ENCODE results near the gene ARF3. TPM values are rescaled to one million over a fixed set of nuclear protein-coding genes. Genes with fewer than 3 reads are reported as not detected.

Gene ARF3
- total RNA-seq, 6 experiments from 2014 or later, result 186 to 213 (median 203) TPM

GRCh38 chr12:48977290-48978281 is 20.3 kb upstream of the ARF3 start:
- DNase-seq, result peak; percentile 74

GRCh38 chr12:48973941-48974673 is 16.8 kb upstream of the ARF3 start:
- DNase-seq, result peak; percentile 33
- no peak overlapping the region for H3K4me3 Mint-ChIP-seq
- peaks cover 36% of the 10 kb centered on the region for H3K27me3 Mint-ChIP-seq (ENCODE audit: insufficient read depth)
- no peak overlapping the region for H3K27ac Mint-ChIP-seq
- no peaks in the 10 kb centered on the region for H3K9me3 Mint-ChIP-seq
- H3K4me1 Mint-ChIP-seq (ENCODE audit: low read depth), result peaks cover 65% of the 10 kb centered on the region
- no peaks in the 10 kb centered on the region for H3K36me3 Mint-ChIP-seq (ENCODE audit: low read depth)
- peak; percentile 80 for TF ChIP-seq CTCF (IDR thresholded peaks at IDR 0.05)

More at GRCh38 chr12:48977290-48978281, 20.3 kb upstream of the ARF3 start:
- no peaks in the 10 kb centered on the region for H3K9me3 Mint-ChIP-seq
- no peak overlapping the region; the same call in 1 of the 2 replicates for H3K4me3 Mint-ChIP-seq
- TF ChIP-seq CTCF (IDR thresholded peaks at IDR 0.05), result peak; percentile 88
- peaks cover 58% of the 10 kb centered on the region for H3K4me1 Mint-ChIP-seq (ENCODE audit: low read depth)
- peaks cover 52% of the 10 kb centered on the region for H3K27me3 Mint-ChIP-seq (ENCODE audit: insufficient read depth)
- H3K27ac Mint-ChIP-seq, result peak overlapping the region; percentile 44
- H3K36me3 Mint-ChIP-seq (ENCODE audit: low read depth), result peaks cover 6% of the 10 kb centered on the region; the same call in 1 of the 2 replicates

GRCh38 chr12:48973531-48973930 is 16.2 kb upstream of the ARF3 start:
- DNase-seq, result no peak
- no peak for TF ChIP-seq CTCF (IDR thresholded peaks at IDR 0.05)
- Mint-ChIP-seq H3K27me3 (ENCODE audit: insufficient read depth) (peaks cover 34% of the 10 kb centered on the region), H3K27ac (no peak overlapping the region), H3K9me3 (no peaks in the 10 kb centered on the region), H3K4me1 (ENCODE audit: low read depth) (peaks cover 64% of the 10 kb centered on the region), H3K36me3 (ENCODE audit: low read depth) (no peaks in the 10 kb centered on the region), H3K4me3 (no peak overlapping the region)

GRCh38 chr12:48972952-48973483 is 15.7 kb upstream of the ARF3 start:
- DNase-seq, result no peak
- Mint-ChIP-seq H3K27me3 (ENCODE audit: insufficient read depth) (peaks cover 32% of the 10 kb centered on the region), H3K27ac (peak overlapping the region; percentile 19; the same call in 1 of the 2 replicates), H3K9me3 (no peaks in the 10 kb centered on the region), H3K36me3 (ENCODE audit: low read depth) (no peaks in the 10 kb centered on the region), H3K4me3 (peak overlapping the region; percentile 83; the same call in 1 of the 2 replicates), H3K4me1 (ENCODE audit: low read depth) (peaks cover 64% of the 10 kb centered on the region)
- TF ChIP-seq CTCF (IDR thresholded peaks at IDR 0.05), result no peak; the same call in 1 of the 2 replicates

- no peaks in the 10 kb centered on the region for H3K9me3 Mint-ChIP-seq
Observed at GRCh38 chr12:48972213-48972951, 15.1 kb upstream of the ARF3 start.

More at GRCh38 chr12:48972213-48972951, 15.1 kb upstream of the ARF3 start:
- H3K27ac Mint-ChIP-seq, result peak overlapping the region; percentile 19; the same call in 1 of the 2 replicates
- peak; percentile 61; the same call in 1 of the 2 replicates for TF ChIP-seq CTCF (IDR thresholded peaks at IDR 0.05)
- peak overlapping the region; percentile 83 for H3K4me3 Mint-ChIP-seq
- DNase-seq, result peak; percentile 83
- H3K36me3 Mint-ChIP-seq (ENCODE audit: low read depth), result no peaks in the 10 kb centered on the region
- H3K4me1 Mint-ChIP-seq (ENCODE audit: low read depth), result peaks cover 58% of the 10 kb centered on the region
- H3K27me3 Mint-ChIP-seq (ENCODE audit: insufficient read depth), result peaks cover 27% of the 10 kb centered on the region
